AG09319 (cell line): Measurements from ENCODE around the gene MICAL2.

ENCODE experiments used
- DNase-seq: peaks from one replicate; pipeline ENCODE4 v3.0.0-alpha.2; 2010; ENCODE audit warnings: low read depth; ENCODE audit errors: extremely low read depth
- CTCF ChIP-seq: IDR thresholded peaks from 2 replicates; pipeline ENCODE4 v1.5.1; 2011; ENCODE audit warnings: low read depth, mild to moderate bottlenecking, inconsistent platforms, low read length, moderate library complexity

The MICAL2 gene

GRCh38 chr11:12121517-12121916, 11.1 kb downstream of the MICAL2 start:
- TF ChIP-seq CTCF = no peak
- DNase-seq = no peak

- no peak for DNase-seq
- peak; percentile 32 for TF ChIP-seq CTCF
Measured at GRCh38 chr11:12122083-12122482, 11.7 kb downstream of the MICAL2 start.

- TF ChIP-seq CTCF = no peak
- no peak for DNase-seq
Measured at GRCh38 chr11:12123273-12123672, 12.9 kb downstream of the MICAL2 start.

- DNase-seq = no peak
- no peak for TF ChIP-seq CTCF
Measured at GRCh38 chr11:12123799-12124198, 13.4 kb downstream of the MICAL2 start.

GRCh38 chr11:12124306-12124705, 13.9 kb downstream of the MICAL2 start:
- TF ChIP-seq CTCF = no peak
- no peak for DNase-seq

- no peak for TF ChIP-seq CTCF
- no peak for DNase-seq
Measured at GRCh38 chr11:12125609-12126149, 15.3 kb downstream of the MICAL2 start.

GRCh38 chr11:12126344-12127019, 16.1 kb downstream of the MICAL2 start:
- peak; percentile 54 for DNase-seq
- peak; percentile 22 for TF ChIP-seq CTCF
